GM10266 (cell line): ENCODE data around the gene ATXN1.

Experiments
- DNase-seq: peaks from one replicate; pipeline ENCODE4 v3.0.0; 2012; ENCODE audit errors: extremely low spot score
- CTCF ChIP-seq: IDR thresholded peaks from 2 replicates; pipeline ENCODE4 v1.5.1; 2012; ENCODE audit warnings: mild to moderate bottlenecking, low read depth; ENCODE audit not compliant: control insufficient read depth, insufficient read depth; ENCODE audit errors: missing control alignments

Gene ATXN1

GRCh38 chr6:16473908-16474771 lies 287.1 kb downstream of the ATXN1 start:
- TF ChIP-seq CTCF, result no peak

GRCh38 chr6:16473184-16473907 lies 287.9 kb downstream of the ATXN1 start:
- no peak for TF ChIP-seq CTCF
- peak; percentile 25 for DNase-seq

More at GRCh38 chr6:16473908-16474771, 287.1 kb downstream of the ATXN1 start:
- no peak for DNase-seq

- DNase-seq, result no peak
Observed at GRCh38 chr6:16472349-16473069, 288.8 kb downstream of the ATXN1 start.

GRCh38 chr6:16471910-16472297 lies 289.4 kb downstream of the ATXN1 start:
- DNase-seq, result no peak
- TF ChIP-seq CTCF, result no peak

More at GRCh38 chr6:16472349-16473069, 288.8 kb downstream of the ATXN1 start:
- TF ChIP-seq CTCF, result no peak

- no peak for TF ChIP-seq CTCF
- peak; percentile 24 for DNase-seq
Observed at GRCh38 chr6:16471222-16471909, 289.9 kb downstream of the ATXN1 start.

- no peak for DNase-seq
- no peak for TF ChIP-seq CTCF
Observed at GRCh38 chr6:16470502-16471221, 290.6 kb downstream of the ATXN1 start.
